ENCODE data around the gene DNM1. TPM values are rescaled to one million over a fixed set of nuclear protein-coding genes. Genes with fewer than 3 reads are reported as not detected.
"Not testable (repeated sequence)": the region's sequence is repeated elsewhere in the genome, so short reads cannot be mapped to it uniquely, and the experiment has no call there.

Gene DNM1
- polyA plus RNA-seq, 3 donors = 0.05 to 4.9 (median 0.56) TPM

- Mint-ChIP-seq H3K4me3 (no peak overlapping the region), H3K36me3 (peaks cover 73 to 96% of the 10 kb centered on the region in 2 donors), H3K4me1 (no peaks in the 10 kb centered on the region), H3K9me3 (peaks cover 3 to 26% (median 14%) of the 10 kb centered on the region in 7 donors), H3K27ac (no peak overlapping the region), H3K27me3 (ENCODE audit: low read depth in 3 of 3) (peaks cover 0 to 2% (median 0%) of the 10 kb centered on the region in 3 donors)
- no peak overlapping the region for H3K27ac ChIP-seq (ENCODE audit: low read depth in 1 of 2, low read length in 2 of 2)
- no peak overlapping the region for H3K4me2 ChIP-seq (replicated peaks; ENCODE audit: extremely low read depth, low read length, poor library complexity, severe bottlenecking)
- H3K36me3 ChIP-seq (replicated peaks in 1 of 2; ENCODE audit: control insufficient read depth in 1 of 2, insufficient read depth in 2 of 2, low read length in 2 of 2) = peaks cover 78 to 83% of the 10 kb centered on the region in 2 donors
- no peaks in the 10 kb centered on the region for H3K27me3 ChIP-seq (ENCODE audit: control insufficient read depth in 2 of 2, insufficient read depth in 2 of 2, low read length in 2 of 2)
- no peaks in the 10 kb centered on the region for H4K20me1 ChIP-seq (ENCODE audit: insufficient read depth, low read length)
- no peak overlapping the region for H2AFZ ChIP-seq (ENCODE audit: insufficient read depth, low read depth, low read length, poor library complexity, severe bottlenecking)
- intact Hi-C loops (cut with micrococcal nuclease) = no loop called here
- TF ChIP-seq CTCF (IDR thresholded peaks at IDR 0.05) = no peak
- H3K79me2 ChIP-seq (ENCODE audit: insufficient read depth, low read length) = no peaks in the 10 kb centered on the region
- no peak for DNase-seq
- peaks cover 5 to 16% of the 10 kb centered on the region in 2 donors for H3K9me3 ChIP-seq (replicated peaks in 1 of 2; ENCODE audit: control insufficient read depth in 1 of 2, insufficient read depth in 1 of 2, low read length in 2 of 2)
- 98% methylated on average over 5 of the region's 8 CpGs for WGBS (ENCODE audit: insufficient coverage)
- H3K9ac ChIP-seq (ENCODE audit: insufficient read depth, low read length, poor library complexity, severe bottlenecking) = no peak overlapping the region
- no peak overlapping the region for H3K4me3 ChIP-seq (replicated peaks in 1 of 3; ENCODE audit: low read depth in 2 of 3, low read length in 3 of 3)
- H3K4me1 ChIP-seq (ENCODE audit: control insufficient read depth in 1 of 2, insufficient read depth in 2 of 2, low read length in 2 of 2) = no peaks in the 10 kb centered on the region
Measured at GRCh38 chr9:128180001-128180400, 23.2 kb upstream of the DNM1 start.

GRCh38 chr9:128180447-128180846, 22.7 kb upstream of the DNM1 start:
- Mint-ChIP-seq H3K9me3 (peaks cover 3 to 26% (median 14%) of the 10 kb centered on the region in 7 donors), H3K27me3 (ENCODE audit: low read depth in 3 of 3) (peaks cover 0 to 2% (median 0%) of the 10 kb centered on the region in 3 donors), H3K4me3 (no peak overlapping the region), H3K27ac (peak overlapping the region in 1 of 7 donors; percentile 46), H3K36me3 (peaks cover 69 to 96% of the 10 kb centered on the region in 2 donors), H3K4me1 (no peaks in the 10 kb centered on the region)
- DNase-seq = no peak
- WGBS (ENCODE audit: insufficient coverage) = 100% methylated on average over 7 of the region's 8 CpGs
- Histone ChIP-seq H3K27me3 (ENCODE audit: control insufficient read depth in 2 of 2, insufficient read depth in 2 of 2, low read length in 2 of 2) (no peaks in the 10 kb centered on the region), H3K9me3 (replicated peaks in 1 of 2; ENCODE audit: control insufficient read depth in 1 of 2, insufficient read depth in 1 of 2, low read length in 2 of 2) (peaks cover 5 to 16% of the 10 kb centered on the region in 2 donors), H3K9ac (ENCODE audit: insufficient read depth, low read length, poor library complexity, severe bottlenecking) (no peak overlapping the region), H3K79me2 (ENCODE audit: insufficient read depth, low read length) (no peaks in the 10 kb centered on the region), H3K4me3 (replicated peaks in 1 of 3; ENCODE audit: low read depth in 2 of 3, low read length in 3 of 3) (no peak overlapping the region), H4K20me1 (ENCODE audit: insufficient read depth, low read length) (no peaks in the 10 kb centered on the region), H3K36me3 (replicated peaks in 1 of 2; ENCODE audit: control insufficient read depth in 1 of 2, insufficient read depth in 2 of 2, low read length in 2 of 2) (peaks cover 76 to 83% of the 10 kb centered on the region in 2 donors), H3K4me2 (replicated peaks; ENCODE audit: extremely low read depth, low read length, poor library complexity, severe bottlenecking) (no peak overlapping the region), H3K4me1 (ENCODE audit: control insufficient read depth in 1 of 2, insufficient read depth in 2 of 2, low read length in 2 of 2) (no peaks in the 10 kb centered on the region), H2AFZ (ENCODE audit: insufficient read depth, low read depth, low read length, poor library complexity, severe bottlenecking) (no peak overlapping the region), H3K27ac (ENCODE audit: low read depth in 1 of 2, low read length in 2 of 2) (no peak overlapping the region)
- no peak for TF ChIP-seq CTCF (IDR thresholded peaks at IDR 0.05)
- intact Hi-C loops (cut with micrococcal nuclease) = no loop called here

GRCh38 chr9:128181480-128181879, 21.7 kb upstream of the DNM1 start:
- H2AFZ ChIP-seq (ENCODE audit: insufficient read depth, low read depth, low read length, poor library complexity, severe bottlenecking); H3K4me3 Mint-ChIP-seq; H3K4me3 ChIP-seq (replicated peaks in 1 of 3; ENCODE audit: low read depth in 2 of 3, low read length in 3 of 3); H3K27me3 ChIP-seq (ENCODE audit: control insufficient read depth in 2 of 2, insufficient read depth in 2 of 2, low read length in 2 of 2); H3K79me2 ChIP-seq (ENCODE audit: insufficient read depth, low read length); H3K27me3 Mint-ChIP-seq (ENCODE audit: low read depth in 3 of 3); H4K20me1 ChIP-seq (ENCODE audit: insufficient read depth, low read length); H3K4me2 ChIP-seq (replicated peaks; ENCODE audit: extremely low read depth, low read length, poor library complexity, severe bottlenecking); H3K4me1 Mint-ChIP-seq; DNase-seq; H3K4me1 ChIP-seq (ENCODE audit: control insufficient read depth in 1 of 2, insufficient read depth in 2 of 2, low read length in 2 of 2); intact Hi-C loops (cut with micrococcal nuclease); H3K27ac Mint-ChIP-seq; H3K9ac ChIP-seq (ENCODE audit: insufficient read depth, low read length, poor library complexity, severe bottlenecking); H3K27ac ChIP-seq (ENCODE audit: low read depth in 1 of 2, low read length in 2 of 2): not testable (repeated sequence)
- Histone ChIP-seq H3K36me3 (replicated peaks in 1 of 2; ENCODE audit: control insufficient read depth in 1 of 2, insufficient read depth in 2 of 2, low read length in 2 of 2) (peaks cover 76 to 83% of the 10 kb centered on the region in 2 donors), H3K9me3 (replicated peaks in 1 of 2; ENCODE audit: control insufficient read depth in 1 of 2, insufficient read depth in 1 of 2, low read length in 2 of 2) (peaks cover 5 to 16% of the 10 kb centered on the region in 2 donors)
- H3K36me3 Mint-ChIP-seq = peaks cover 65 to 93% of the 10 kb centered on the region in 2 donors
- 95% methylated on average over 6 of the region's 12 CpGs for WGBS (ENCODE audit: insufficient coverage)
- peaks cover 3 to 26% (median 14%) of the 10 kb centered on the region in 7 donors for H3K9me3 Mint-ChIP-seq
